Vagina (tissue), 2 donors: ENCODE data around the gene SYNE1. TPM values are rescaled to one million over a fixed set of nuclear protein-coding genes. Genes with fewer than 3 reads are reported as not detected.

Experiments
- DNase-seq, 2 donors: peaks; one replicate each; pipeline ENCODE4 v3.0.0-alpha.2; 2017; ENCODE audit errors: extremely low spot score in 2 of 2
- H3K27ac ChIP-seq: fragments of 200-600 bp; sonication (generic); one replicate; pipeline ENCODE4 v1.5.1; 2019
- H3K27me3 ChIP-seq: fragments of 200-600 bp; sonication (generic); one replicate; pipeline ENCODE4 v1.5.1; 2019
- H3K36me3 ChIP-seq, 2 donors: fragments of 200-600 bp; sonication (generic); one replicate each; pipeline ENCODE4 v1.5.1; 2017 to 2019
- H3K4me1 ChIP-seq: fragments of 200-600 bp; sonication (generic); one replicate; pipeline ENCODE4 v1.5.1; 2019
- H3K4me3 ChIP-seq, 2 donors: fragments of 200-600 bp; sonication (generic); 1 replicate in 1 of 2; 2 replicates in 1 of 2; pipeline ENCODE4 v1.5.1; 2016 to 2019
- H3K9me3 ChIP-seq: fragments of 200-600 bp; sonication (generic); one replicate; pipeline ENCODE4 v1.5.1; 2019
- CTCF ChIP-seq, 3 experiments: fragments of 450-650 bp in 2 of 3; fragments of 200-600 bp in 1 of 3; sonication (generic) in 1 of 3; IDR thresholded peaks; one replicate each; pipeline ENCODE4 v1.5.1; 2017 to 2019; ENCODE audit warnings: antibody characterized with exemption in 3 of 3, mild to moderate bottlenecking in 2 of 3, moderate library complexity in 2 of 3
- POLR2A ChIP-seq, 2 donors: fragments of 450-650 bp; IDR thresholded peaks; one replicate each; pipeline ENCODE4 v1.6.1; 2017; ENCODE audit warnings: antibody characterized with exemption in 2 of 2, mild to moderate bottlenecking in 2 of 2, moderate library complexity in 2 of 2
- POLR2AphosphoS5 ChIP-seq, 2 donors: sonication (generic); formaldehyde crosslinking; IDR thresholded peaks; one replicate each; pipeline ENCODE4 v1.9.0; 2017; ENCODE audit warnings: antibody characterized with exemption in 2 of 2, mild to moderate bottlenecking in 2 of 2, low read depth in 1 of 2; ENCODE audit not compliant: insufficient read depth in 1 of 2
- intact Hi-C: fragments of 100-400 bp; cut with DNase I; formaldehyde crosslinking; loops from one replicate; pipeline ENCODE4 v1.15.1; 2023
- total RNA-seq: library from RNA; depleted of rRNA; stranded (reverse); fragments of >200 nt; gene quantifications from one replicate; pipeline ENCODE4 v1.2.3, GENCODE V29; 2016

The SYNE1 gene
- total RNA-seq, 1 donor from 2014 or later = 81.5 TPM

- DNase-seq = no peak
- Histone ChIP-seq H3K9me3 (no peaks in the 10 kb centered on the region), H3K36me3 (peaks cover 0 to 6% of the 10 kb centered on the region in 2 donors), H3K4me3 (no peak overlapping the region), H3K27ac (no peak overlapping the region), H3K4me1 (no peaks in the 10 kb centered on the region), H3K27me3 (no peaks in the 10 kb centered on the region)
- intact Hi-C loops = no loop called here
- TF ChIP-seq POLR2A (IDR thresholded peaks at IDR 0.05) (no peak), CTCF (IDR thresholded peaks at IDR 0.05) (no peak)
Measured at GRCh38 chr6:152161501-152161900, 475.7 kb downstream of the SYNE1 start.

GRCh38 chr6:152160346-152160745, 476.8 kb downstream of the SYNE1 start:
- no peak for TF ChIP-seq CTCF (IDR thresholded peaks at IDR 0.05)
- TF ChIP-seq POLR2AphosphoS5 (IDR thresholded peaks at IDR 0.05; ENCODE audit: insufficient read depth in 1 of 2, low read depth in 1 of 2) = no peak
- no peak for TF ChIP-seq POLR2A (IDR thresholded peaks at IDR 0.05)
- no peak for DNase-seq
- H3K36me3 ChIP-seq = peaks cover 0 to 14% of the 10 kb centered on the region in 2 donors
- H3K4me3 ChIP-seq = no peak overlapping the region
- no peak overlapping the region for H3K27ac ChIP-seq
- intact Hi-C loops = no loop called here
- no peaks in the 10 kb centered on the region for H3K4me1 ChIP-seq
- H3K9me3 ChIP-seq = no peaks in the 10 kb centered on the region
- H3K27me3 ChIP-seq = no peaks in the 10 kb centered on the region

GRCh38 chr6:152155792-152156191, 481.4 kb downstream of the SYNE1 start:
- Histone ChIP-seq H3K9me3 (no peaks in the 10 kb centered on the region), H3K4me1 (no peaks in the 10 kb centered on the region), H3K27ac (no peak overlapping the region), H3K36me3 (peaks cover 0 to 30% of the 10 kb centered on the region in 2 donors), H3K4me3 (no peak overlapping the region), H3K27me3 (no peaks in the 10 kb centered on the region)
- intact Hi-C loops = no loop called here
- no peak for DNase-seq
- TF ChIP-seq CTCF (IDR thresholded peaks at IDR 0.05) = no peak
- no peak for TF ChIP-seq POLR2A (IDR thresholded peaks at IDR 0.05)
- no peak for TF ChIP-seq POLR2AphosphoS5 (IDR thresholded peaks at IDR 0.05; ENCODE audit: insufficient read depth in 1 of 2, low read depth in 1 of 2)

- intact Hi-C loops = no loop called here
- H3K4me3 ChIP-seq = no peak overlapping the region
- no peaks in the 10 kb centered on the region for H3K27me3 ChIP-seq
- H3K36me3 ChIP-seq = peaks cover 0 to 36% of the 10 kb centered on the region in 2 donors
- no peak overlapping the region for H3K27ac ChIP-seq
- H3K4me1 ChIP-seq = no peaks in the 10 kb centered on the region
- no peak for DNase-seq
- TF ChIP-seq CTCF (IDR thresholded peaks at IDR 0.05) (no peak), POLR2A (IDR thresholded peaks at IDR 0.05) (no peak), POLR2AphosphoS5 (IDR thresholded peaks at IDR 0.05; ENCODE audit: insufficient read depth in 1 of 2, low read depth in 1 of 2) (no peak)
- H3K9me3 ChIP-seq = no peaks in the 10 kb centered on the region
Measured at GRCh38 chr6:152154559-152155356, 482.4 kb downstream of the SYNE1 start.

GRCh38 chr6:152151920-152152319, 485.2 kb downstream of the SYNE1 start:
- no peak overlapping the region for H3K4me3 ChIP-seq
- peaks cover 0 to 52% of the 10 kb centered on the region in 2 donors for H3K36me3 ChIP-seq
- H3K9me3 ChIP-seq = no peaks in the 10 kb centered on the region
- TF ChIP-seq CTCF (IDR thresholded peaks at IDR 0.05) (no peak), POLR2A (IDR thresholded peaks at IDR 0.05) (no peak)
- H3K4me1 ChIP-seq = no peaks in the 10 kb centered on the region
- intact Hi-C loops = no loop called here
- H3K27ac ChIP-seq = no peak overlapping the region
- DNase-seq = no peak
- H3K27me3 ChIP-seq = no peaks in the 10 kb centered on the region
